Amniotic epithelial cell (primary cell): ENCODE results near the gene ABAT.

Experiments
- DNase-seq: peaks from one replicate; pipeline ENCODE4 v3.0.0-alpha.2; 2010; ENCODE audit warnings: low read depth

ABAT gene

DNA sequence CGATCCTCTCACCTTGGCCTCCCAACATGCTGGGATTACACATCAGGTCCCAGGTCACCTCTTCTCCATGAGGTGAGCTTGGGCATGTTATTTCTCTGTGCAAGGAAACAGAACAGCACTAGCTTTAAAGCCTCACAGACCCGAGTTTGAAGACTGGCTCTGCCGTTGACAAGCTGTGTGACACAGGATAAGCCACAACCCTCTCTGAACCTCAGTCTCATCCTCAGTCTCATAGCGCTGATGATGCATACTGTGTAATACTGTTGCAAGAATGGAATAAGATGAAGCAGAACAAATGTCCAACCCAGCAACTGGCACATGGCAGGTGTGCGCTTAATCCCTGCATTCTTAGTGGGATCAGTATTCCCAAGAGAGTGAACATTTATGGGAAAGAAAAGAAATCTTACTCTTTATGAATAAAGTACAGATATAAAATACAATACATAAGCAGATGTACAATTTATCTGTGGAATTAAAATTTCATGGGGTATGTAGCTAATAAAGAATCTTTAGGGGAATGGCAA is 43.5 kb downstream of the ABAT start:
- DNase-seq = no peak

DNA sequence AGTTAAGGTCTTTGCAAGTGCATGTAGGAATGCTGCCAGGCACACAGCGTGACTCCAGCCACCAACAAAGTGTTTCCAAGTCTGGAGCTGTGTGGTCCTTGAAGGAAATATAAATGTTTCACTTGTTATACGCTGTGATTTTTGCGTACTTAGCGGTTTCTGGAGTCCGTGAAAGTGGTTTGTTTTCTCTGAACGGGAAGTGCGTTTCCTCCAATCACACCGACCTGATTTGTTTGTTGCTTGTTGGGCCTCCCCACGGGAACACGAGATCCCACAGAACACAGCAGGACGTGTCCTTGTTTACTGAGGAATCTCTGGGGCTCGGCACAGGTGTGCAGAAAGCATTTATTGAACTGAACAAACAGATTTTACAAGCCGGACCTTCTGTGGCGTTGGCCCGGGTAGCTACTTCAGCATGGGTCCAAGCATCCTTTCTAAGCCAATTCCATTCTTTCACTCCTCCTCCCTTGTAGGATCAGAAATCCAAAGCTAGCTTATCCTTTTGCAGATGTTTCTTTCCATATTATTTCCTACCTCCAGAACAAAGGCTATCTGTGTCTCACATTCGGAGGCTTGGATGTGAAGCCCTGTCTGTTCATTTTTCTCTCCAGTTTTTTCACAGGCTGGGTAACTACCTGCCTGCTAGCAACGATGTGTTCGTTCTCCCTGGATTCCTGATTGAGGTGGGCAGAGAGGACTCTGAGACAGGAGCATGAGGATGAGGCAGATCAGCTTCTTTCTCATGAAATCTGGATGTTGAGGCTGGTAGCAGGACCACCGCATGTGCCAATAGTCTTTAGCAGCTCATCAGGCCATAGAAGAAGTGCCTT is 44.6 kb downstream of the ABAT start:
- no peak for DNase-seq

GRCh38 chr16:8720080-8720966 is 45.9 kb downstream of the ABAT start:
- no peak for DNase-seq

DNA sequence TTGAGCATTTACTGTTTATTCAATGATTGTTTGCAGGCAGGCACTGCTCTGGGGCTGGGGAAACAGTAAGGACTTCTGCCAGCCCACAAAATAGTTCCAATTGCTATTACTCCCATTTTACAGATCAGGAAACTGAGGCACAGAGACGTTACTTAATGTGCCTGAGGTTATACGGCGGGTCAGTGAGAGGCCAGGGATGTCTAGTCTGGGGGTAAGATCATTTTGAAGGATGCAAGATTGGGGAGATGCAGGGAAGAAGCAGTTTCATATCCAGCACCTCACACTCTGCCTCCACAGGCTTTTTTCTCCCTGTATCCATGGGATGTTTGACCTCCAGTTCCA is 46.5 kb downstream of the ABAT start:
- no peak for DNase-seq

DNA sequence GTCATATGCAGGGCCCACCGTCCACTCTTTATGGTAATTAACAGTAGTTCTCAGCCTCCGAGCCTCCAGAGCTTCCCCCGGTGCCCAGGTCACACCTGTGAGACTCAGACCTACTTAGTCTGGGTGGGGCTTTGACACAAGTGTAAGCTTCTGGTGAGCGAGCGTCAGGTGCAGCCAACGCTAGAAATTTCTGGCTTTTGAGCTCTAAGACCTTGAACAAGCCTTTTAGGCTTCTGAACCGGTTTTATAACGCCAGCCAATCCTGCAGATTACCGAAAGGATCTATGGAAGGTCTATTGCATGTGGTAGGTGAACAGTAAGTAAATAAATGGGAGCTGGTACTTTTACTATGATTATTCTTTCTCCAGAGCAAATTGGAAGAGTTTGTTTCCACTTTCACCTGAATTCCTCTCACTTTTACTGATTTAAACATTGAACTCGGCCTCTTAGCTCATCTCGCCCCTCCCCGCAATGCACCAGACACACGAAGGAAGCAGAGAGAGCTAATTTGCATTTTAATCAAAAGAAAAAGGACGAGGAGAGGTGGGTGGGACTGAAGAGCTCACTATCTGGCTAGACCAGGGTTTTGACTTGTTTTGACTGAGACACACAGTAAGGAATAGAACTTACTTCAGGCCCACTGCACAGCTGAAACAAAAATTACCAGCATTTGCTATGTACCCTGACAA is 47.1 kb downstream of the ABAT start:
- DNase-seq = no peak

GRCh38 chr16:8722025-8722348 is 47.6 kb downstream of the ABAT start:
- DNase-seq = no peak

- DNase-seq = no peak
Measured at GRCh38 chr16:8725513-8726178, 51.2 kb downstream of the ABAT start.

GRCh38 chr16:8727131-8727806 is 52.9 kb downstream of the ABAT start:
- no peak for DNase-seq

GRCh38 chr16:8727857-8728618 is 53.6 kb downstream of the ABAT start:
- no peak for DNase-seq

- DNase-seq = no peak
Measured at GRCh38 chr16:8729779-8730334, 55.4 kb downstream of the ABAT start.

GRCh38 chr16:8730335-8730915 is 56.0 kb downstream of the ABAT start:
- DNase-seq = no peak

GRCh38 chr16:8733849-8734540 is 59.6 kb downstream of the ABAT start:
- no peak for DNase-seq

GRCh38 chr16:8735574-8735973 is 61.2 kb downstream of the ABAT start:
- no peak for DNase-seq

- DNase-seq = no peak
Measured at GRCh38 chr16:8736123-8736668, 61.8 kb downstream of the ABAT start.

DNA sequence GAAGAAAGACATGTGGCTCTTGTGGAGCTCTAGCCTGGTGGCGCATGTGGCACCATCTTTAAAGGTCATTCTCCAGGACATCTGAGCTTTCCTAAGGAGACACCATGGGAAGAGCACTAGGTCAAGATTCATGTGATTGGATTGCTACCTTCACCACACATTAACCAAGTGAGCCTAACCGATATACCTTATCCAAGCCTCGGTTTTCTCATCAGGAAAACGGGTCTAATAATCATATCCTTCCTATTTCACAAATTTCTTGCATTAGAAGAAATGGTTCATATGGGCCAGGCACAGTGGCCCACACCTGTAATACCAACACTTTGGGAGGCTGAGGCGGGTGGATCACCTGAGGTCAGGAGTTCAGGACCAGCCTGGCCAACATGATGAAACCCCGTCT is 64.7 kb downstream of the ABAT start:
- DNase-seq = no peak

DNA sequence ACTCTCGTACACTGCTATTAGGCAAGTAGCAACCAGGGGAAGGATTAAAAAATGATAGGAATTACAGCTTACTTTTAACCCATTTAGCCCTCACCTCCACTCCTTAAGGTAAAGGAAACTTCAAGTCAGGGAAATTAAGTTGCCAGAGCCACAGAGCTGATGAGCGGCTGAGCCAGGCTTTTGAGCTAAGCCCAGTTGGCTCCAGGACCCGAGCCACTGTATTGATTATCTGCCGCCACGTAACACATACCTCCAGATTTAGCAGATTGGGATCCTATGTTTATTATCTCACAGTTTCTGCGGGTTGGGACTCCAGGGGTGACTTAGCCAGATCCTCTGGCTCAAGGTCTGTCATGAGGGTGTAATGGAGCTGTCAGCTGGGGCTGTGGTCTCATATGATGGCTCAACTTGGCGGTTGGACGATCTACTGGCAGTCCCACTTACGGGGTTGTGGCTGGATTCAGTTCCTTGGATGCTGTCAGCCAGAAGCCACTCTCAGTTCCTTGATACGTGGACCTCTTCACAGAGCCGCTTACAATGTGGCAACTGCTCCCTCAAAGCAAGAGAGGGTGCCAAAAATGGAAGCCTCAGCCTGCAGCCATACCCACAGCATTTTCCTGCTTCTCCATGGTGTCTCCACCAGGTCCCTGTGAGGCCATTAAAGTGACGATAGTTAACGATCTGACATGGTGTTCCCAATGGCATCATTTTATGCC is 65.7 kb downstream of the ABAT start:
- no peak for DNase-seq

- DNase-seq = no peak
Measured at GRCh38 chr16:8740775-8741355, 66.4 kb downstream of the ABAT start.

DNA sequence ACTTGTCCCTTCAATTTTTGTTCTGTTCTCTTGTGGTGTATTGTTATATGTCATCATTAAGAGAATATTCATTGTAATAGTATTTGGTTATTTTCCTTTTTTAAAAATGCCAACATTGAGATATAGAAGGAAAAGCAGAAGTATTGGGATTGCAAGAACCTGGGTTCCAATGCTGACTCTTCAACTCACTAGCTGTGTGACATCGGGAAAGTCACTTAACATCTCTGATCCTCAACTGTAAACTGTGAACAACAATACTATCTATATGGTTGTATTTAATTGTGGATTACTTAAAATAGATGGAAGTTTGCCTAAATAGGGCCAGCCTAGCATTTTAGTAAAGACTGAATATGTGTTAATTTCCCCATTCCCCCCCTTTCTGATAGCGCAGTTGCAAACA is 67.2 kb downstream of the ABAT start:
- DNase-seq = no peak
